ENCODE data around the gene CC2D2A. TPM values are rescaled to one million over a fixed set of nuclear protein-coding genes. Genes with fewer than 3 reads are reported as not detected.

The CC2D2A gene
- total and polyA plus RNA-seq, 2 experiments from 2014 or later, result 17.3 to 43.5 TPM

DNA sequence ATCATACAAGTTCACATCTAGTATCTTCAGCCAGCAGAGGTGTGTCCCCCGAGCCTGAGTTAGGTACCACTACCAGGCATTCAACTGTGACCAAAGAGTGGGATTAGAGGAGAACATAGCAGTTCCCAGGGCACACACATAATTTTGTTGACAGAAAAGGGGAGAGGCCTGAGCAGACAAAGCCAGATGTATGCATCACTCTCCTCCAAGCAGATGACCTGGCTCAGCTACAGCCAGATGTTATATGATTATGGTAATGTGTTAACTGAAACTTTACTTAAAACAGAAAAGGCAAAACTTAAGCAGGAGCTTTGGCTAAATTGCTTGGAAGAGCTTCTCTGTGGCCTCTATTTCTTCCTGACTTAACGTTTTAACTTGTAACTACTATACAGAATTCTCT is 88.9 kb downstream of the CC2D2A start:
- Histone ChIP-seq H3K9me3 (ENCODE audit: low read depth) (no peaks in the 10 kb centered on the region), H3K4me3 (no peak overlapping the region)

GRCh38 chr4:15562114-15562513 is 92.4 kb downstream of the CC2D2A start:
- H3K36me3 ChIP-seq, result peaks cover 2% of the 10 kb centered on the region
- no peak overlapping the region for H3K27ac ChIP-seq
- H3K4me1 ChIP-seq (ENCODE audit: low read depth), result no peaks in the 10 kb centered on the region
- H3K4me3 ChIP-seq, result no peak overlapping the region
- H3K9me3 ChIP-seq (ENCODE audit: low read depth), result no peaks in the 10 kb centered on the region
- H3K27me3 ChIP-seq, result no peaks in the 10 kb centered on the region
- TF ChIP-seq CTCF (IDR thresholded peaks at IDR 0.05; ENCODE audit: low read depth, low read length), result no peak
- no peak for DNase-seq (ENCODE audit: low read depth in 1 of 2, low spot score in 1 of 2)

More for the DNA sequence above, 88.9 kb downstream of the CC2D2A start:
- H3K27me3 ChIP-seq, result no peaks in the 10 kb centered on the region
- no peak for TF ChIP-seq CTCF (IDR thresholded peaks at IDR 0.05; ENCODE audit: low read depth, low read length)
- no peak overlapping the region for H3K27ac ChIP-seq
- H3K4me1 ChIP-seq (ENCODE audit: low read depth), result no peaks in the 10 kb centered on the region
- H3K36me3 ChIP-seq, result peaks cover 13% of the 10 kb centered on the region
- no peak for DNase-seq (ENCODE audit: low read depth in 1 of 2, low spot score in 1 of 2)

GRCh38 chr4:15562623-15563022 is 92.9 kb downstream of the CC2D2A start:
- no peaks in the 10 kb centered on the region for H3K4me1 ChIP-seq (ENCODE audit: low read depth)
- H3K27me3 ChIP-seq, result no peaks in the 10 kb centered on the region
- no peak overlapping the region for H3K27ac ChIP-seq
- no peak overlapping the region for H3K4me3 ChIP-seq
- H3K9me3 ChIP-seq (ENCODE audit: low read depth), result no peaks in the 10 kb centered on the region
- no peak for TF ChIP-seq CTCF (IDR thresholded peaks at IDR 0.05; ENCODE audit: low read depth, low read length)
- H3K36me3 ChIP-seq, result peaks cover 2% of the 10 kb centered on the region
- no peak for DNase-seq (ENCODE audit: low read depth in 1 of 2, low spot score in 1 of 2)

DNA sequence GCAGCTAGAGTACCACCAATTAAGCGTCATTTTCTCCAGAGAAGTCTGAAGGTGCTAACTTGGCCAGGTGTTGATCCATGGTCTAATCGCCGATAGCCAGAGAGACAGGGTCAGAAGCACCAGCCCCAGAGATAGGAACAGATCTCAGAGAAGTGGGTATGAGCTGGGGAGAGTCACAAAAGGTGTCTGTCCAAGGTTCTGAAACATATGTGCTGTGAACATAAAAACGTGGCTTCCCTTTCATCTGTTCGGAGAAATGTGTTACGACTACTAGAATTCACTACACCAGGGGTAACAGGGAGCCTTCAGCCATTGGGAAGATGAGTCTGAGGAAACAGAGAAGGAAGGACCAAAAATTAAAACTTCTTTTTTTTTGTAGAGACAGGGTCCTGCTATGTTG is 94.2 kb downstream of the CC2D2A start:
- Histone ChIP-seq H3K27ac (no peak overlapping the region), H3K4me3 (no peak overlapping the region), H3K36me3 (peaks cover 2% of the 10 kb centered on the region), H3K9me3 (ENCODE audit: low read depth) (no peaks in the 10 kb centered on the region), H3K4me1 (ENCODE audit: low read depth) (no peaks in the 10 kb centered on the region), H3K27me3 (no peaks in the 10 kb centered on the region)
- DNase-seq (ENCODE audit: low read depth in 1 of 2, low spot score in 1 of 2), result peak in 1 of 2 donors; percentile 5
- no peak for TF ChIP-seq CTCF (IDR thresholded peaks at IDR 0.05; ENCODE audit: low read depth, low read length)

DNA sequence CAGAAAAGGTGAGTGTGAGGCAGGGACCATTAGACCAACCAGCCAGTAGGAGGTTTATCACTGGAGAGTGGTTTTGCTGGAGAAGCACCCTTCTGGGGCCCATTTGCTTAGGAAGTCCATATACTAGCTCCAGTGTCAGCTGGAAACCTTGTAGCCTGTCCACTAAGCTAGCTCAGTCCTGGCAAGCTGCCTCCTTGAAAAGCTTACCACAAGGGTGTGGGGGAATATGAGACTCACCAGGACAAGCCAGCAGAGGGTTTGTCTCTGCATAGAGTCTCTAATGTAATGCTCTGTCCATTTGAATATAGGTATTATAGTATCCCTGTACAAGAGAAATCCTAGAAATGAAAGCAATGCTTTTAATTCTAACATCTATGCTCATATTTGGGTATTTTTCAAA is 99.1 kb downstream of the CC2D2A start:
- Histone ChIP-seq H3K27ac (no peak overlapping the region), H3K27me3 (no peaks in the 10 kb centered on the region), H3K4me3 (no peak overlapping the region), H3K36me3 (peaks cover 9% of the 10 kb centered on the region), H3K9me3 (ENCODE audit: low read depth) (no peaks in the 10 kb centered on the region), H3K4me1 (ENCODE audit: low read depth) (no peaks in the 10 kb centered on the region)
- TF ChIP-seq CTCF (IDR thresholded peaks at IDR 0.05; ENCODE audit: low read depth, low read length), result no peak
- DNase-seq (ENCODE audit: low read depth in 1 of 2, low spot score in 1 of 2), result no peak

- no peak for TF ChIP-seq CTCF (IDR thresholded peaks at IDR 0.05; ENCODE audit: low read depth, low read length)
- H3K4me1 ChIP-seq (ENCODE audit: low read depth), result peaks cover 3% of the 10 kb centered on the region
- no peak for DNase-seq (ENCODE audit: low read depth in 1 of 2, low spot score in 1 of 2)
Observed at GRCh38 chr4:15569746-15570145, 100.1 kb downstream of the CC2D2A start.

More at GRCh38 chr4:15569746-15570145, 100.1 kb downstream of the CC2D2A start:
- Histone ChIP-seq H3K9me3 (ENCODE audit: low read depth) (no peaks in the 10 kb centered on the region), H3K36me3 (peaks cover 9% of the 10 kb centered on the region), H3K4me3 (no peak overlapping the region), H3K27me3 (no peaks in the 10 kb centered on the region), H3K27ac (no peak overlapping the region)
